HS-5 (cell line): ENCODE measurements around the gene RFLNA.
"Not testable (repeated sequence)": the region's sequence is repeated elsewhere in the genome, so short reads cannot be mapped to it uniquely, and the experiment has no call there.

Experiments used
- DNase-seq: peaks from one replicate; pipeline ENCODE4 v3.0.0-alpha.2; 2012; ENCODE audit warnings: low read depth

RFLNA gene

DNA sequence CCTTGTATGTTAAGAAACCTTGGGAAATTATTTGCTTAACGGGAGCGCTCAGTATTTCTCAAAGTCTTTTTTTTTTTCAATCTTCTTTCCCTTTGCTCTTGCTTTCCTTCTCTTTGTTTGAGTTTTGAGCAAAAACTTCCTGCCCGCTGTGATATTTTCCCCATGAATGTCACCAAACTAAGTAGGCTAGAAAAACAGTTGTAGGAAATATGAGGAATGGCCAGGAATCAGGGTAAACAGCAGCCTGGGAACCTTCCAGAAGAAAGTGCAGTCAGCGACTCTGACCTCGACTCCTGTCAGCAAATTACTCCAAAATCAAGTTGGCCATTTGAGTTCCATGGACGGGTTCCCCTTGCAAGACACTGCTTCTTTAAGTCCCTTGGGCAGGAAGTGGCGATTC is 11.6 kb upstream of the RFLNA start:
- DNase-seq, result no peak

DNA sequence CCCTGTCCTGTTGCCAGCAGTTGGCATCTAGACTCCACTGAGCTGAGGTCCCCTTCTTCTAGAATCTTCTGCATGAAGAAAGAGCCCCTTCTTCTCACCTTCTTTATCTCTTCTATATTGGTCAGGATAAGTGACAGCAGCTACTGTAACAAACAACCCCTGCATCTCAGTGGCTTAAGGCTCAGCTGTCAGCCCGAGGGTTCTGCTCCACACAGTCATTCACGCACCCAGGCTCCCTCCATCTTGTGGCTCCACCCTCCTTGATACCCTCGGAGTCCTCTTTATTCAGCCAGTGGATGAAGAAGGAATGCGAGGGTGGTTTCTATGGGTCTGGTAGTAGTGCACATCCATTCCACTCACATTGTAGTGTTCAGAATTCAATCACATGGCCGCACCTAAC is 10.5 kb upstream of the RFLNA start:
- DNase-seq, result no peak

DNA sequence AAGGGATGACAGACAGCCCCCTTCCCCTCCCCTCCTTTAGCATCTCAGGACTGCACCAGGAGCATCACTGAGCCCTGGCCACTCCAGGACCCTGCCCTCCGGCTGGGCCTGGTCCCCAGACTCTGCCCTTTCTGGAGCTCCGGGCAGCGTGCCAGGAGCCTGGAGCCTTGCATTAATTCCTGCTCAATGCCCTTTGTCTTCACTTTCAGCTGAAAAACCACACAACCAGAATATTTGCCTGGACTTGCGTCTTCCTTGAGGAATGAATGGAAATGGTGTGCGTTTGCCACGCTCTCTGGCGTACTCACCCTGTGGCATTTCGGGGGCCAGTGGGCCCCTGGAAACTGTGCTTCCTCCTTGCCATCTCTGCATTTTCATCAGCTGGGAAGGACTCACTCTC is 8.5 kb upstream of the RFLNA start:
- no peak for DNase-seq

DNA sequence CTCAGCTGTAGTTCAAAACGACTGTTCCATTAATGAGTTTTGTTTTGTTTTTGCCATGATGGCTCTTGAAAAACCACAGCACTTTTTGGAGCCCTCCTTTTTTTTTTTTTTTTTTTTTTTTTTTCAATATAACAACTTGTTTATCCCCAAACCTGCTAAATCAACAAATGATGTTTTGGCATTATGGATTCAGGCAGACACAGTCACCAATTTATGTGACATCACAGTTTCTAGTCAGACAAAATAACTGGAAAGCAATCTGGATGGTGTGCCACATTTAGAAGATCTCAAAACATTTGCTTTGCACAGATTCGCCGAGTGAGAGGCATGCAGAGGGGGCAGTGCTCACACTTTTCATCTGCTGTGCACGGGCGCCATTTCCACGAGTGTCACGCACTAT is 7.9 kb upstream of the RFLNA start:
- DNase-seq, result no peak

DNA sequence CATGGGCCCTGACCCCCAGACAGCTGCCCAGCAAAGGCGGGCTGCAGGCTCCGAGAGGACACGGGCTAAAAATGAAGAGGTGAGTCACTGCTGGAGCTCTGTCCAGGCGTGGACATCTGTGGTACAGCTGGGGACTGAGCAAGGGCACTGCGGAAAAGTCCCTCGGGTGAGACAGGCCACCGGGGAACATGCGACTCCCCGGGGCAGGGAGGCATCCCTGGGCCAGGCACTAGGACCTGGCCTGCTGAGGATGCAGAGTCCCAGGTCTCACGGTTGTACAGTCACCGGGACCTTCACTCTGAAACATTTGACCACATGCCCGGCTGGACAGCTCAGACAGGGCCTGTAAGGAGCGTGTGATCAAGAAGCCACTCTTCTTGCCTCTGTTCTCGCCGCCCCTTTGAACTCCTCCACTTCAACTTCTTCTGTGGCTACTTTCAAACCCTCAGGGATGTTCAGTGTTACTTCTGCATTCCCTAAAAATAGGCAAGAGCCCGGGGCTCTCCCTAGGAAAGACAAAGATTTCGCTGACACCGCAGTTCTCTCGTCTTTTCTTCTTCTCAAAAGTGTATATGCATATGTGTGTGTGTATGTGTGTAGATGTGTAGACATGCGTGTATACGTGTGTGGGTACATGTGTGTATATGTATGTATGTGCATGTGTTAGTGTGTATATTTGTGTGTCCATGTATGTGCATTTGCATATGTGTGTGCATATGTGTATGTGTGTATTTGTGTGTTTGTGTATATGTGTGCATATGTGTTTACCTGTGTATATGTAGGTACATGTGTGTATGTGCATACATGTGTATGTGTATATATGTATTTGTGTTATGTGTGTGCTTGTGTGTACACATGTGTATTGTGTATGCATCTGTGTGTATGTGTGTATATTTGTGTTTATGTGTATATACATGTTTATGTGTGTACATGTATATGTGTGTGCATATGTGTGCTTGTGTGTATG is 5.0 kb upstream of the RFLNA start:
- DNase-seq, result no peak

DNA sequence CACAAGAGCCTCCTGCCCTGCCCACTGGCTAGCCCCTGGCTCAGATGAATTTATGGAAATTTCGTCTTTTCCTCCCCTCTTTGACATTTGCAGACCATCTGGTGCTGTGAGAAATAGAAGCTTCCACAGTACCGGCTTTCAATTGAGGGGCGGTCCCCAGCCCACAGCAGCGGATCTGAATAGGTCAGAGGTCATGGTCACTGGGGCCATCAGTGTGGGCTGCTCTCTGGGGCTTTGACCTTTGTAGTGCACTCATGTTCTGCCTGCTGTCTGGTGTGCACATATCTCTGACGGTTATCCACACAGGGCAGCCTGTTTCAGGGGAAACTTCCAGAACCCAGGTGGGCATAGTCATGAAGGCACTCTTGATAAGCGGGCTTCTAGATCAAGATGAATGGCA is 2.5 kb upstream of the RFLNA start:
- DNase-seq, result no peak

DNA sequence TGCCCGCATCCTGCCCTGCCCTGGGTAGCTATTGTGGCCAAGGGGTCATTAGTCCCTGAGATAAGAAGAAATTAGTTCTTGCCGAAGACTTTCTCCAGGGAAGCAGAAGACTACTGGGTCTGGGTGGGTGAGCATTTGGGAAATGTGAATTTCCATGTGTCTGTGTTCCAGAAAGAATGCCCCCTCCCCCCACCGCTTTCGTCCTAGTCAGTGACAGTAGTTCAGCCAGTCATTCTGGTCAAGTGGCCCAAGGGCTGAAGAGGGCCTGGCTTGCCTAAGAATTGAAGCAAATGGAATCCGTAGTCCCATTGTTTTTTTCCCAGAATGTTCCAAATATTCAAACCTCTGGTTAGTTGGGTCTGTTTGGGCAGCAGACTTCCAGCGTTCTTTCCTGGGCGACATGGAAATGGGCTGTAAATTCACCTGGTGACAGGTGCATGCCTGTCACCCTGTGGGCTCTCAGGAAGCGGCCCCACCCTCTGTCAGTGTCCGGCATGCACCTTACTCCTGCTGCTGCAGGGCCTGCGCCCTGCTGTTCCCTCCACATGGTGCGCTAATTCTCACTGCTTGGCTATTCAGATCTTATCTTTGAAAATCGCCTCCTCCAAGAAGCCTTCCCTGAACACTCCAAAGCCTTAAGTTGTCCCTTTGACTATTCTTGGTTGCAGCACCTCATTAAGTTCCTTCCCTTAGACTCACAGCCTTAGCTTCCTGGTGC is 1.4 kb upstream of the RFLNA start:
- DNase-seq, result no peak

DNA sequence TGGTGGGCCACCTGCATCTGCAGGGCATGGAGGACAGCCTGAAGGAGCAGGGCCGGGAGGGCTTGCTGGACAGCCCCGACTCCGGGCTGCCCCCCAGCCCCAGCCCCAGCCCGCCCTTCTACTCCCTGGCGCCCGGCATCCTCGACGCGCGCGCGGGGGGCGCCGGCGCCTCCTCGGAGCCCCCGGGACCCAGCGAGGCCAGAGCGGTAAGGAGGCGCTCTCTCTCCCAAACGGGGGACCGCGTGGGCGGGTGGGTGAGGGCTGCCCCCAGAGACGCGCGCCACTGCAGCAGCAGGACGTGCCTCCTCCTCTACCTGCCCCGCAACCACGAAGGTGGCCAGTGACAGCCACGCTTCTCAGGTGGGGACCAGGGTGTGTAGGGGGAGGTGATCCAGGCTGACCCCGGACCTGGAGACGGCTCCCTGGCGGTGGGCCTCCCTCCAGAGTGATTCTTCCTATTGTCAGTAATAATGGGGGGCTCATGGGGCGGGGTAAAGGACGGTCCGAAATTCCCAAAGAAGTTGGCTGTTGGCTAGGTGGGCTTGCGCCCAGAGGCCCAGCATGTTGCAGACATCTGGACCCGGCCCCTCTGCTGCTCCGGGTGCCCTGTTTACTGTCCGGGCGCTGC is 652 bp downstream of the RFLNA start:
- no peak for DNase-seq

DNA sequence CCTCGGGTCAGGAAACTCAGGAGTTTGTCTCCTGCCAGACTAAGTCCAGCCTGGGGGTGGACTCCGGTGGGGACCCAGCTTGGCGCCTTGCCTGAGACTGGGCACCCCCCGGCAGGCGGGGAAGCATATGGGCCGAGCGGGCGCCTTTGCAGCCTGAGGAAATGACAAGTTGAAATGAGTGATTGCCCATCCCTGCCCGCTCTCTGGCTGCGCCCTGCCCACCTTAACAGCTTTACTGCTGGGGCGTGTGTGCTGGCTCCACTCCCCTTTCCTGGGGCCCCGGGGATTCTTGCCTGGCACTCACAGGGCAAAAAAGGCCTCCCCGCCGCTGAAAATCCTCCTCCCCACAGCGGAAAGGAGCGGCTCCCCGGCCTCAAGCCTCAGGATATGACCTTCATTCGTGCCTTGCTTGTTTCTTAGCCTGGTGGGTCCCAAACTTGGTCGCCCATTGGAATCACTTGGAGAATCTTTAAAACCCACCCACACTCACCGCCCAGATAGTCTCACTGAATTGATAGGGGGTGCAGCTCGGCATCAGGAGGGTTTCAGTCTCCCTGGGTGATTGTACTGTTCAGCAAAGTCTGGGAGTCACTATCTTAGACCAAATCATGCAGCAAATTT is 1.5 kb downstream of the RFLNA start:
- no peak for DNase-seq

DNA sequence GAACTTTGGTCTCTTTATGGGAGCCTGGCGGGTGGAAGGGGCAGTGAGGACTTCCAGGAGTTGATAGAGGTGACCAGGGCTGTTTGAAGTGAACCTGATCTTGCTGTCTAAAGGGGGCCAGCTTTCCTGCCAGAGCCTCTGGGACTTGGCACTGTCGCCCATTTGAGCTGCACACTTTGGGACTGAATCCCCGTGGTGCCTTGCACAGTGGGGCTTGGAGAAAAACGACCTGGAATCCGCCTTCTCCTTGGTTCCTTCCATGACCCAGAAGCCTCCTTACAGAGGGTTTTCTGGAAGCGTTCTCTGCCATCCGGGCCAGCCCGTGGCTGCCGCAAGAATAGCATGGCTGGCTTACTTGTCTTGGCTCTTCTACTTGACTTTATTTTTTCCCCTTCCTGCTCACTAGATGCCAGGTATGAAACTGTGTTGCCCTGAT is 2.0 kb downstream of the RFLNA start:
- DNase-seq, result no peak

DNA sequence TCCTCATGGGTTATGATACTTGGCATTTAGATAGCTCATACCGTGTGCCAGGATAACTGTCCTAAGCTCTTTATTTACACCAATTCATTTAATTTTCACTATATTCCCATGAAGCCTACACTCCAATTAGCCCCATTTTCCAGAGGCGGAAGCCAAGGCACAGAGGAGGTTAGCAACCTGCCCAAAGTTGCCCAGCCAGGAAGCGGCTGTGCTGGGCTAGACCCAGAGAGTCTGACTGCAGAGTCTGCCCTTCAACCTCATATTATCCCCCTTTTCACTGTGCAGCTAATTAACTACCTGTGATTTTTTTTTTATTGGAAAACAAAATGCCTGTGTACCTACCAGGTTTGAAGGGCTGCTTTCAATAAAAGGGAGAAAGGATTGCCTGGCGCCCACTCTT is 2.5 kb downstream of the RFLNA start:
- no peak for DNase-seq

DNA sequence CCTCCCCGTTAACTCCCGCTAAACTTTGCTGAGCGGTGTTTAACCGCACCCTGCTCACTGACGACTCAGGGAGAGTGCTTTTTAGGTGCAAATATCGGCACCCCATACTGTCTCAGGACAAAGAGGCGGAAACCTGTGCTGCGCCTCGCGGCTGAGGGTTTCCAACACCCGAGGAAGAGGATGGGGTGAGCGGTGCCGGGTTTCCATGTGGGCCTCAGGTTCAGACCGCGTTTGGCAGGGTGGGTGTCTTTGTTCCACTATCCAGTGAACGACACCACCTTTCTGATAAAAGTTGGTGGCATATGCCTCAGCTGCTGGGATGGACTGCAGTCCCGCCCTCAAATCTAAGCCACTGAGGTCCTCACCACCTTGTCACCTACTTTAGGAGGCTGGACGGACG is 3.0 kb downstream of the RFLNA start:
- DNase-seq, result no peak

DNA sequence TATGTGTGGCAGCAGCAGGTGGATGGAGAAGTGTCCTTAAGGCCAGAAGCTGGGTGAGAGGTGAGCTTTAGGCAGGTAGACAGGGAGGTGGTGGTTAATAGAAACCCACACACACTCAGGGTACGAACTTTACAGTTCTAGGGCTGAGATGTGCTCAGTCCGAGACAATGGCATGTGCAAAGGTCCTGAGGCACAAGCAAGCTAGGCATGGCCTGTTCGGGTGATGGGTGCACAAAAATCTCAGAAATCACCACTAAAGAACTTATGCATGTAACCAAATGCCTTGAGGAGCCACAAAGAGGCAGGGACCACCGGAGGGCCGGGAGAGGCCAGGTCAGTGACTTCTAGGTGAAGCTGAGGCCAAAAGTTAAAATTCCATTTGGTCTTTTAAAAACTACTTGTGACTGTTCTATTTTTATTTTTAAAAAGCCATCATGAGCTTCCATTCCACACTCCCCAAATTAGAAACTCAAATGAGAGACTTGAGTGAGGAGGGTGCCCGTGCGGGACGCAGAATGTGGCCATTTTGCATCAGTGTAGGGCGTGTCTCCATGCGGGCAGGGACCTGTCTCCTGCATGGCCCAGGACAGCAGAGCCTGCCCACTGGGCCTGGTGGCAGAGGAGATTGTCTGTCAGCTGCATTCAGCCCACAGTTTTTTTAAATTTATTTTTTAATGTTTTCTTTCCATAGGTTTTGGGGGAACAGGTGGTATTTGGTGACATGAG is 4.0 kb downstream of the RFLNA start:
- DNase-seq, result no peak

DNA sequence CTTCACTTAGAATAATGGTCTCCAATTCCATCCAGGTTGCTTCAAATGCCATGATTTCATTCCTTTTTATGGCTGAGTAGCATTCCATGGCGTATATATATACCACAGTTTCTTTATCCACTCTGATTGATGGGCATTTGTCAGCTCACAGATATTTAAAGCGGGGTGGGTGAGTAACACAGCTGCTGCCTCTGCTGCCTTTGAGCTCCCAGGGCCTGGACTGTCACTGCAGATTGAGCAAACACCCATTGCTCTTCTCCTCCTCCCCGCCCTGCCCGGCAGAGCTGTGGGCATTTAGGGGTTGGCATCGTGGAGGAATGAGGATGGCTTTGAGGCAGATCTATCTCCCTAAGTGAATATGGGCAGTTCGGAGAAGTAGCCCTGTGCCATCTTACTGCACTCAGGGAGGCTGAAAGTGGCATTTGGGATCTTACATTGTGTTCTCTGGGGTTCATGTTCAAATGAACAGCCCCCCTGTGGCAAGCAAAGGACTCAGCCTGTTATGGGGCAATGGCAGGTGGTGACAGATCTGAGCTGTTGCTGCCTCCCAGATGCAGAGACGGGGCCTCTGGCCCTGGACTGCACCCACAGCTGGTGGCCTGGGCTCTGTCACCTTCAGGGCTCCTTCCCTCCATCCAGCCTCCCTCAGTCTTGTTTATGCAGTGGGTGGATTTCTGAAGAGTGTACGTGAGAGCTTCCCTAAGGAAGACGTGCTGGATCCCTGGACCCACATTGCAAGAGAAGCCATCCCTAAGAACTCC is 4.9 kb downstream of the RFLNA start:
- no peak for DNase-seq

DNA sequence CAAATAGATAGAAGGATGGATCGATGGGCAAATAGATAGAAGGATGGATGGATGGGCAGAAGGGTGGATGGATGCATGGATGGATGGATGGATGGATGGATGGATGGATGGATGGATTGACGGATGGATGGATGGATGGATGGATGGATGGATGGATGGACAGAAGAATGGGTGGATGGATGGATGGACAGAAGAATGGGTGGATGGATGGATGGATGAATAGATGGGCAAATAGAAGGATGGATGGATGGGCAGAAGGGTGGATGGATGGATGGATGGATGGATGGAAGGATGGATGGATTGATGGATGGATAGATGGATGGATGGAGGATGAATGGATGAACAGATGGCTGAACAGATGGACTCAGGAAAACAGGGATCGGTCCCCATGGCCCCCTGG is 5.8 kb downstream of the RFLNA start:
- DNase-seq, result not testable (repeated sequence)

DNA sequence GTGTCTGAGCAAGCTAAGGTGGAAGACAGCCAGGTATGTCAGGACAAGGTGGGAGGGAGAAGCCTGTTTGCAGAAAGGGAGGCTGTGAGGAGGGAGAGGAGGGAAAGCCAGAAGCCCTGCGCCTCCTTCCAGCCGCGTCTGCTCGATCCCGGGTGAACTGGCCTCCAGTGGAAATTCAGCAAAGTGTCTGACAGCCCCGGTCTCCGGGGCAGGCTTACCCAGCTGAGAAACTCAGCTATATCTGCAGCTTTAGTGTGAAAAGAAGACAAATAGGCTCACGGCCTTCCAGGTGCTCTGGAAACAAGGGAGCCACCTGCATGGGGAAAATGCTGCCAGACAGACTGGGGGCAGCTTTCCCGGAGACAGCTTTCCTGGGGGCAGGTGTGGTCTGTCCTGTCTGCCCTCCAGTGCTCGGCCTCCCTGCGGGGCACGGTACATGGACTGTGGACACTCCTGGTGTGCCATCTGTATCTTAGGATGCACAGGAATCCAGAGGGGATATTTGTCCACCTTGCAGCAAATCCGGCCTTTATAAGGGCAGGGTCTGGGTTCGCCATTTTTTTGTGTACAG is 6.3 kb downstream of the RFLNA start:
- DNase-seq, result no peak

DNA sequence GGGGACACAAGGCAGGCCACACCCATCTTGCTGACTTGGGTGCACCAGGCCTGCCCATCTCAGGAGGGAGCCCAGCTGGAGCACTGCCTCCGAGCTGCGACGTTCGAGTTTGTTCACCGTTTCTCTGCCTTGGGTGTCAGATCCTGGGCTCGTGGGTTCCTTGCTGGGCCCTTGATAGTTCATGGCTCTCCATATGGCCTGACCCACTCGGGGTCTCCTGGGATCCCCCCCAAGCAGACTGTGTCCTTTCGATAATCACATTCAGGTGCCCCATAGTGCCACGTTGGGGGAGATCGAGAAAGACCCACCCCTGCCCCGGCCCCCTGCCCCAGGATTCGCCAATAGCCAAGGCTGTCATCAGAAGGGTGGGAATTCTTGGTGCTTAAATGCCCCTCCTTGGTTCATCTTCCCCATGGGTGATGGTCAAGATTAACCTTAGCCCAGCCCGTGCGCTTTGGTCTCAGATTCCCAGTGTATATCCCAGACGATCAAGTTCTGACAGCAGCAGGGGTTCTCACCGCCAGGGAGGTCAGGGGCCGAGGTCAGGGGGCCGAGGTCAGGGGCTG is 7.4 kb downstream of the RFLNA start:
- DNase-seq, result no peak

DNA sequence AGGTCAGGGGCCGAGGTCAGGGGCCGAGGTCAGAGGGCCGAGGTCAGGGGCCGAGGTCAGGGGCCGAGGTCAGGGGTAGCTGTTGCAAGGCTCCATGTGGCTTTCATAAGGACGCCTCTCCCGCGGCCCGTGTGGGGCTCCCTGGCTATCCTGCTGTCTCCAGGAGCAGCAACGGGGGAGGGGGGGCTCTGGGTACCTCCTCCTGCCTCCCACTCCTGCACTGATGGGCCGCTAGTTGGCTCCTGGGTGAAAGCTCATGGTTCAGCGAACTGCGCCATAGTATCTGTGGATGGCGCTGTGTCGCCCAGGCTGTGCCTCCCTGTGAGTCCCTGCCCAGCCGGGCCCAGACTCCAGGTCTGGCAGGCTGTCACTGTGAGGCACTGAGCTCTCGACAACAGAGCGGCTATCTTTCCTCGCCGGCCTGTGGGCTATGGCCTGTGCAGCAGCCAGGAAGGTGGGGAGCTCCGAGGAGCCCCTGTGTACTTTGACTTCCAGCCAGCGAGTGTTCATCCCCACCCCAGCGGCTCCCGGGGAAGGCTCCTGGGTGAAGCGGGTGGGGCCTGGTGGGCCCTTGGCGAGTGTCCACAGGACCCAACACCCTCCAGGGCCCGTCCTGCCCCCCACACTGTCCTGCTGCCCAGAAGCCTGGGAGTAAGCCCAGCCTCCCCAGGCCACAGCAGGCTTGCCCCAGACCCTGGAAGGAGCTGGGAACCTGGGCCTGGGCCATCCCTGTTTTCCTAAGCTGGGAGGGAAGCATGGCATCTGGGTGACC is 8.1 kb downstream of the RFLNA start:
- no peak for DNase-seq

DNA sequence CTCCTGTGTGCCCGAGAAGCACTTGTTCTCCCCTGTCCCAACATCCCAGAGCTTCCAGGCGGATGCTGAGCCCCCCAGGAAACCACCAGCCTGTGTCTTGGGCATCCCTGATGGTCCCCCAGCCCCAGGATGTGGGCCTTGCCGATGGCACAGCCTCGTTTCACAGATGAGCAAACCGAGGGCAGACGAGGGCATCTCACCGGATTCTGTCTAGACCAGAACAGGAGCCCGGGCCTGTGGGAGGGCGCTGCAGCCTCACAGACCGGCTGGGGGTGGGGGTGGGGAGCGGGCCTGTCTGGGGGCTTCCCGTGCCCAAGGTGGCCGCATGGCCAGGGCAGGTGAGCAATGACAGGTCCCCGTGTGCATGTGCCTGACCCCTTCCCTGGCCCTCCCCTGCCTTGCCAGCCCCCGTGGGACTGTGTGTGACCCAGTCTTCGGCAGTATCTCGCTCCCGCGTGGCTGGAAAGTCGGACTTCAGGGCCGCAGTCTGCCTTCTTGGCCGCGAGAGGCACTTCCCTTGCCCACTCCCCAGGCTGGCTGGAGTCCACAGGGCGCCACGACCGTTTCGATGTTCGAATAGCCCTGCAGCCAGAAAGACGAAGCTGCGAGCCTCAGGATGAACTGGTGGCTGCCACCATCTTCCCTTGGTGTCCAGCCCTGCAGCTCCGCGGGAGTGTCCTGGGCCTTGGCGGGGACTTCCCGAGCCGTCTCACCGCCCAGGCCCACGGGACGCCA is 8.9 kb downstream of the RFLNA start:
- DNase-seq, result no peak
